HG03354 (cell line): ENCODE results near the gene VAV2.

Experiments
- ATAC-seq: cut with Tn5 transposase; IDR thresholded peaks from one replicate; pipeline ENCODE4 v1.9.1; 2021; ENCODE audit warnings: mild to moderate bottlenecking; ENCODE audit not compliant: unreplicated experiment, poor library complexity, severe bottlenecking

The VAV2 gene

DNA sequence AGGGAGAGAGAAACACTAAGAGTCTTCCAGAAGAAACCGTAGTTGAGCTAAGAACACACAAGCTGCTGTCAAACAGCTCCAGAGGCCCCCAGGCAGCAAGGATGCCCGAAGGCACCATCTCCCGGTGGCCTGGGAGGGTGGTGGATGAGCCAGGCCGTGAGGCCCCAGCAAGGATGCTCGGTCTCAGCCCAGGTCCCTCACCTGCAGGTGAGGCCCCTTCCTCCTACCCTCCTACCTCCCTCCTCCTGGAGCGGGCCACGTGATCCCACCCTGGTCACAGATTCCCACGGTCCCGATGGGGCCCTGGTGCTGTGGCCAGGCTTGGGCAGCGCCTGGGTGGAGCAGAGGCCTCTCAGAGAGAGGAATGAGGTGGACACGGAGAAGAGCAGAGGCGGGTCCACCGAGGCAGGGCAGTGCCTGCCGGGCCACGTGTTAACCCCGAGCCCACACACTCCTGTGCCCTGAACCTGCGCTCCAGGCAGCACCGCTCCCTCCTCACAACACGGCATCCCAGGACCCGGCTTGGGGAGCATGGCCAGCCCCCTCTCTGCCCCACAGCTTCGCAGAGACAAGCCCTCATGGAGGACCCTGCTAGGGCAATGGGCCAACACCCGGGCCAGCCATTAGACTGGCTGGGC, 158.6 kb downstream of the VAV2 start:
- ATAC-seq, result no peak

DNA sequence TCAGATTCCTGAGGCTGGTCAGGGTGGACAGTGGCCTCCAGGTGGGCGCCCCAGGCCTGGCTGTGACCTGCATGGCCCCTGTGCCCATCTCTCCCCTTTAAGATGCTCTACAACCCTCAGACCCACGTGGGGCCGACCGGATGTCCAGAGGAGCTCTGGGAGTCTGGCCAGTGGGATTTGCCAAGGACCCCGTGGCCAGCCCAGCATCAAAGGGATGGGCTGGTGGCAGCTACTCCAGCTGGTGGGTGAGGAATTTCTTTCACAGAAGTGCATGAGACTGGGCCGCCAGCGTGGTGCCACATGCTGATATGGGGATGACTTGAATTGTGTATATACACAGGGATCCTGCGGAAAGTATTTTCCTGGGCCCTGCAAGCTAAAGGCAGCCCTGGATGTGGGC, 159.2 kb downstream of the VAV2 start:
- ATAC-seq, result no peak

DNA sequence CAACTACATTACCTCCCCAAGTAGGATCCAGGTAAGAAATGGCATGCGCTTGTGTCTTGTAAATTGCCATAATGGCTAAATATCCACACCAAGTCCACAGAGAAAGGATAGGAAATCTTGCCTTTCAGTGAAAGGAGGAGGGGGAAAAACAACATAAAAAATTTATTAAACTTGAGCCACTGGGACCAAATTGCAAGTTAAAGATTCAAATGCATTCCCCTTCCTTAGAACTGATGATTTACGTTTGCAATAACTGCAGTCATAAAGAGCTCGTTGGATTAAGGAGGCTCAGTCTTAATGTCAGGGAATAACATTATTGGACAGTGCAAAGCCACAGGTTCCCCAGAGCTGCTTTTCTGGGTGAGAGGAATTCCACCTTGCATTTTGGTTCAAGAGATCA, 161.4 kb downstream of the VAV2 start:
- no peak for ATAC-seq

DNA sequence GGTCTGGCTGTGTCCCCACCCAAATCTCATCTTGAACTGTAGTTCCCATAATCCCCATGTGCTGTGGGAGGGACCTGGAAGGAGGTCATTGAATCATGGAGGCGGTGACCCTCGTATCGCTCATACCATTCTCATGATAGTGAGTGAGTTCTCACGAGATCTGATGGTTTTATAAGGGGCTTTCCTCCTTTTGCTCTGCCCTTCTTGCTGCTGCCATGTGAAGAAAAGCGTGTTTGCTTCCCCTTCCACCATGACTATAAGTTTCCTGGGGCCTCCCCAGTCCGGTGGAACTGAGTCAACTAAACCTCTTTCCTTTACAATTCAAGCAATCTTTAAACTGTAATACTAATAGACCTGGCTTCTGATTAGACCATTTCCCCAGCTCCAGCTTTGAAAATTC, 161.8 kb downstream of the VAV2 start:
- ATAC-seq, result no peak

DNA sequence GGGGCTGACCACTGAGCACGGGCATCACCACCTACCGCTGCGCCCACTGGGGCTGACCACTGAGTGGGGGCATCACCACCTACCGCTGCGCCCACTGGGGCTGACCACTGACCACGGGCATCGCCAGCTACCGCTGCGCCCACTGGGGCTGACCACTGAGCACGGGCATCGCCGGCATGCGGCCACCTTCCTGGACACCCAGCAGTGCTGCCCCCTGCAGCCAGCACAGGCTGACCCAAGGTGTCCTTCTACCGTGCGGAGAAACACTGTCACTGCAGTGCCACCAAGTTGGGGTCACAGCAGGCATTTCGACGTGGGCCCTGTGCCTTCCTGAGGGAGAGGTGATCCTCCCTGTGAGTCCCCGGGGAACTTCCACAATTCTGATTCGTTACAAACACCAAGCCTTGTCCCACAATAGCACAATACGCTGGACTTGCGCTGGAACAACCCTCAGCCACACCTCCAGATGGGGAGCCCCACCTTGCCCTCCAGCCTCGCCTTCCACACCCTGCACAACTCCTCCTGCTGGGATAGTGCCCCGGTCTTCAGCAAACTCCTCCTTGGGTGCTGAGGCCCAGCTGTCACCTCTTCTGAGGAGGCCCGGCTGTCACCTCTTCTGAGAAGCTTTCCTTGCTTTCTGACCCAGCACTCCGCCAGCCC, 163.7 kb downstream of the VAV2 start:
- no peak for ATAC-seq

DNA sequence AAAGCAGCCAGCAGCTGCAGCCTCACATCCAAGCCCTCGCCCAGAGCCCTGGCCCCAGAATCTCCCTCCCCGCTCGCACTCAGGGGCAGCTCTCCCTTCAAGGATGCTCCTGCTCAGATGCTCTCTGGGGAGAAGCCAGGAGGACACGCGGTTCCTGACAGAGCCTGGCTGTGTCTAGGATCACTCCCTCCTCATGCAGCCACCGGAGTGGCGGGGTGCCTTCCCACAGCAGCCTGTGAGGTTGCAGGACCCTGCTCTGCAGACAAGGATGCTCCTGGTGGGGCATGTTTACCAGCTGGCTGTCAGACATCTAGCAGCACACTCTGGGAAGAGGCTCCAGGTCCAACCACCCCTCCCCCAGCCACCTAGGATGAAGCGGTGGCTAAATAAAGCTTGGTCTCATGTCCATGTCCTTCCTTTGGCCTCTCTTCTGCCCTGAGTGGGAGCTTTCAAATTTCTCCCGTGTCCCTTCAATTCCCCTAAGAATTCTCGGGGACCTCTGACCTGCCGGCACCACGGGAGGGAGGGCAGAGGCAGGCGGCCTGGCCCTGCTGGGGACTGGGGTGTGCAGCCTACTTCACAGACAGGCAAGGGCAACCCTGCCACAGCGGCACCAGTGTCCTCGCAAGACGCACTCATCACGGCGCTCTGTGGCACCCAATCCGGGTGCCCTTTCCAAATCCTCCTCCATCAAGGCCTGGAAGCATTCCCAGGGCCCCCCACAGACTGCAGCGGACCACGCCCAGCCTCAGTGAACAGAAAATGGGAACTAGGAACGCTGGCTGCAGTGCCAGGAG, 165.6 kb downstream of the VAV2 start:
- no peak for ATAC-seq

DNA sequence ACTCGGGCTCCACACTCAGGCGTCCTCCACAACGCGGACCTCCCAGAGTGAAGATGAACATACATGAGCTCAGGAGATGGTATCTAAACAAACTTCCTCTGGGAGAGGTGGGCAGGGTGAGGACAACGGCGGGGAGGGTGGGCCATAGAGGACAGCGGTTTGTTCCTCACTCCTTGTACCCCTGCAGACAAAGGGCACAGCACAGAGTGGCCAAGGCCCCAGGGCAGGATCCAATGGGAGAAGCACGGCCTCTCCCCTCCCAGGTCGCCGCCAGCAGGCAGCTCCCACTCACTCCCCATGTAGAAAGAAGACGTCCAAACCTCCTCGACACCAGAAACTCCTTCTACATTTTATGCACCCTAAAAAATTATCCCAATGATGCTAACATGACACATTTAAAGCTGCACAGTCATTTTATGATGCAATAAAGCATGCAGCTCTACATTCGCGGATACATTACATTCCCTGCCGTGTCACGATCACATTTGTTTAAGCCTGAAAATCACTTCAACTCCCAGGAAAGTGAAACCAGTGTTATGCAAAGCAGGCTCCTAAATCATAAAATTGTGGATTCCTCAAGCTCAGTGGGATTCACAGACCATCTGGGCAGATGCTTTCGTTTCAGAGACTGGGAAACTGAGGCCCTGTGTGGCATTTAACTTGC, 166.4 kb downstream of the VAV2 start:
- no peak for ATAC-seq

DNA sequence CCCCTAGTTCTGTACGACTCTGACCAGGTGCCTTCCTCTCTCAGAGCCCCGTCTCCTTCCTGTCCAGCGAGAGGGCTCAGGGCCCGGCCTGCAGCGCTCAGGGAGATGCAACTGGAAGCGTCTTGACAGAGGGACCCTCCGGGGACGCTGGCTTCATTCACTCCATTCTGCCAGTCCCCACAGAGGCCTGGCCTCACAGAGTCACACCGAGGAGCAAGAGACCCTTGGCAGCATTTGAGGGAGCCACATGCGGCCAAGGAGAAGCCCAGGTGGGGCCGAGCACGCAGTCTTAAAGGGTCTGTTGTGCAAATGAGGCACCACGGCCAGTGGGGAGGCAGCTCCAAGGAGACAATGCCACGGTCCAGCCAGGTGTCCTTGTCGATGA, 167.3 kb downstream of the VAV2 start:
- ATAC-seq, result no peak

DNA sequence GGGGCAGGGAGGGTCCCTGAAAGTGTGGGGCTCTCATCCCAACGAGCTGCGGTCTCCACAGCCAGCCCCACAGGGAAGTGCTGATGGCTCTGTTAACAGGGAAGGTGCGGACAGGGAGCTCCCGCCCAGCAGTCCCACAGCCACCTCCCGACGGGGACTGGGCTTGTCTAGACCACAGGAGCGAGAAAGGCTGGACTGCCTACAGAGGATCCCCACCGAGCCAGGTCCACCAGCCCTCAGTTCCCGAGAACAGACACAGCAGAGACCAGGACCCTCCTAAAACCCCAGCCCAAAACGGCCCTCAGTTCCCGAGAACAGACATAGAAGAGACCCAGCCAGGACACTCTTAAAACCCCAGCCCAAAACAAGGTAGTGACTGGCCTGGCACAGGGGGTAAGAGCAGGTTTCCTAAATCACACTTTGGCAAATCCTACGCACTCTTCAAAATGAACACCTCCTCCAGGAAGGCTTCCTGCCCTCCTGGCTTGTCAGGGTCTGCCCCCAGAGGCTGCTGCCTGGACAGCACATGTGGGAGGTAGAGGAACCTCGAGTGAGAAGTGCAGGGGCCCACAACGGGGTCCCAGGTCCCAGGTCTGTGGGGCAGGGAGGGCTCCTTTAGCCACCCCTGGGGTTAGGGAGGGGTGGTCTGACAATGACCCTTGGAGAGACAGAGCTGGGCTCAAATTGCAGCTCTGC, 167.9 kb downstream of the VAV2 start:
- no peak for ATAC-seq

DNA sequence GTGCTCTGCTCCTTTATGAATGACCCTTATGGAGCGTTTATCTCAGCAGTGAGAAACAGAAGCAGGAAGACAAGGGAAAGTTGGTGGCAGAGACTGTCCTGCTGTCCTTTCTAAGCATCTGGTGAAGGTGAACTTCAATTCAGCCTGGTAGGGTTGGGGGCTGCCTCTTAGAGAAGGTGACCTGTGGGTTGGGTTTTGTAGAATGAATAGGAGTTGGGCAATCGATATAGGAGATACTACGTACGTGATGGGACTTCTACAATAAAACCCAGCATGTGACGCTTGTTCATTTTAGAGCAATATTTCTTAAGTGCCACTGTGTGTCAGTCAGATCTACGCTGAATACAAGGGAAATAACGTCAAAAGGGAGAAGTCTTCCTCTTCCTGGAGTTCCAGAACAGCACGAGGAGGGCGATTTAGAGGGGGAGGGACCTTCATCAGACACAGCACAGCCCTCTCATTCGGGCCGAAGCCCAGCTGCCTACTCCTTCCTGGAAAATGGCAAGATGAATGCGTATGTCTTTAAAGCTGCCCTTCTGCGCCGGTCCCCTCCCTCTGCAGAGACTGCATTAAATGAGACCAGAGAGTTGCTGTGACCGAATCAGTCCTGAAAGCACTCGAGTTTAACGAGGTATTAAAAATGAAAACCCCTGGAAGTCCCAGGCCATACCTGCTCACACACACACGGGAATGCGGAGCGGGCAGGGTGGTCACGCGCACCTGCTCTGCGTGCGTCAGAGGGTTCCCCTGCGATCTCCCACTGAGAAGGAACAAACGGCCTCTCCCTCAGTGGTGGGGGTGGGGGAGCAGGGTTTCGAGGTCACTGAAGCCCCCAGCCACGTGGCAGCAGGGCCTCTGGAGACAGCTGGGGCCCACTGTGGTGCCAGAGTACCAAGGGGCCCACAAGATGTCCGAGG, 168.7 kb downstream of the VAV2 start:
- no peak for ATAC-seq

DNA sequence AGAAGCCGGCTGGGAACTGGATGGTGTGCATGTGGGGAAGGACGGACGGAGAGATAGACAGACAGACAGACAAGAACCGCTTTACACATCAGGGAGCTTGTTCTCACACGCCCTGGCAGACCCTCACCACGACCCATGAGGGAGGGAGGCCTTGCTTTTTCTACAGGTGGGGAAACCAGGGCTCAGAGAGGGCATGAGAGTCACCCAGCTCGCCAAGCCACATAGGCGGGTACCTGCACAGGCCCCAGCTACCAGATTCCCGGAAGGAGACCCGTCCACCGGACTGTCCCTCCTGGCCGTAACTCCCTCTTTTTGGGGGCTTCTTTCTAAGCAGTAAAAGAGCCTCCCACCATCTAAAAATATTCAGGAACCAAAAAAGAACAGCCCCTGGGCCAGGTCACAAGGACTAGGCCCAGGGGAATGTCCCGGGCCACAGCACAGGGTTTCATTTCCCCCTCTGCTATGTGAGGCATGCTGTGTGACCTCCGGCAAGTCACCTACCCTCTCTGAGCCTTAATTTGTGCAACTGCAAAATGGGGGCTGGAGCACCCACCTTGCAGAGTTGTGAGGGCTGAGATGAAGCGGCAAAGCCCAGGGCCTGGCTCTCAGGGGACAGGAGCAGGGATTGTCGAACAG, 169.6 kb downstream of the VAV2 start:
- peak; percentile 50 for ATAC-seq

DNA sequence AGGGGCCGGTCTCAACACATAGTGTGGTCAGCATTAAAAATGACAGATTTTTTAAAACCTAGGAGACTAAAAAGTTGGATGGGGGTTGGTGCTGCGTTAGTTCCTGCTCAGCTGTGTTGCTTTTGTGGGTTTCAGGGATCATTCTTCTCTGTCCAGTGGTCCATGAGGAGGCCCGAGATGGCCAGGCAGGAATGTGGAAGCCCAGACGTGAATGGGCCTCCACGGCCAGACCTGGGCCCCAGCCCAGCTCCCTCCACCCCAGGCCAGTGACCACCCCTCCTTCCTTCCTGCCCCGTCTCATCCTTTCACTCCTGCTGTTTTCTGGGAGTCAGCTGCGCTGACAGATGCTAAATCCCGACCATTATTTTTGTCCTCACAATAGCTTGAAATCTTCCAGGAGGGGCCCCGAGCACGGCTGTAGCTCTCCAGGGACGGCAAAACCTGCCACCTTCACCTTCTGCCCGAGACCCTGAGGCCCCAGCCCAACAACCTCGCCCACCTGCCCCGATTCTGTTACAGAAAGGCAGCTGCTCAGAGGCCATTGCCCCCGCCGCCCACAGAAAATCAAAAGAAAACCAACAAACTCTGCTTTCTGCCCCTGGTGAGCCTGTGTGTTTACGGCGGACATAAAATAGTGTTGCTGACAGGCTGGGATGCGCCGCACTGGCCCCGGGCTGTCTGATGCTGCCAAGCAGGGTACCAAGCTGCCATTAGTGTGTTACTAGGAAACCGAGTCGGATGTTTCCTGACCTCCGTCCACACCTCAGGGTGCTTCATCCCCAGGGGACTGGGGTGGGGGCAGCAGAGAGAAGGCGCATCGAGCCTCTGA, 170.3 kb downstream of the VAV2 start:
- peak; percentile 45 for ATAC-seq

DNA sequence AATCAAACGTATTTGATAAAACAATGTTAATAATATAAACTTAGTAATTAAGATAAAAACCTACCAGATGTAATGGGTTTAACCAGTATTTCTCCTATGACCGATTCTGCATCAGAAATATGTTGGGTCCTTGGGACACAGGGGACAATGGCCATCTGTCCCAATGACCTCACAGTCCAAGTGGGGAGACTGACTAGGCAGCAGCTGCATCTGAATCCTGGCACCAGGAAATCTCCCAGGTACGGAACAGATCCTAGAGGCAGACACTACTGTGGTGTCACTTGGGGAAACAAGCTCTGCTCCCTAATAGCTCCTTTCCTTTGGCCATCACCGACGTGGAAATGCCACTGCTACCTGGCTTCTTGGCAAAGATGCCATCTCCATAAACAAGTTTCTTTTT, 172.2 kb downstream of the VAV2 start:
- no peak for ATAC-seq

DNA sequence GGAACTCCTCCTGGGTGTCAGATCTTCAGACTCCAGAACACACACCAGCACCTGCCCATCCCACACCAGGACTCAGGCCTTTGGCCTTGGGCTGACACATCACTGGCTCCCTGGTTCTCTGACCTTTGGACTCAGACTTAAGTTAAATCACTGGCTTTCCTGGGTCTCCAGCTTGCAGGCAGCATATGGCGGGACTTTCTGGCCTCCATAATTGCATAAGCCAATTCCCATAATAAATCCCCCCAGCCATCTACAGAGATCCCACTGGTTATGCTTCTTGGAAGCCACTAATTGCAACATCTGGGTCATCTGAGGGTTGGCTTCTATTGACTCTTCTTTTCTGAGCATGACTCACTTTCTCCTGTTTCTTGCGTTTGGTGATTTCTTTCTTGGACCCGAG, 173.7 kb downstream of the VAV2 start:
- ATAC-seq, result no peak

DNA sequence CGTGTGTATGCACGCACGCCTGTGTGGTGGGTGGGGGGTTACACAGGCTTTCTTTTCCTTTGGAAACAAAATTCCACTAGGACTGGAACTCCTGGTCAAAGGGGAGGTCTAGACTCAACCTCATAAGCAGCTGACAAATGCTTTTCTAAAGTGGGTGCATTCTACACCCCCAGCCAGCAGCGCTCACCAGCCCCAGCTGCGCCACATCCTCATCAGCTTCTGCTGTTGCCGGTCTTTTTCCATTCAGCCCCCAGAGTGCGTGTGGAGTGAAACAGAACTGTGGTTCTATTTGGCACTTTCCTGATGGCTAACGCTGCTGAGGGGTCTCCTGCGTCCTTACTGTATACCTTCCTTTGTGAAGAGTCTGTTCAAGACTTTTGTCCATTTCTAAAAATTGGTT, 176.3 kb downstream of the VAV2 start:
- no peak for ATAC-seq

DNA sequence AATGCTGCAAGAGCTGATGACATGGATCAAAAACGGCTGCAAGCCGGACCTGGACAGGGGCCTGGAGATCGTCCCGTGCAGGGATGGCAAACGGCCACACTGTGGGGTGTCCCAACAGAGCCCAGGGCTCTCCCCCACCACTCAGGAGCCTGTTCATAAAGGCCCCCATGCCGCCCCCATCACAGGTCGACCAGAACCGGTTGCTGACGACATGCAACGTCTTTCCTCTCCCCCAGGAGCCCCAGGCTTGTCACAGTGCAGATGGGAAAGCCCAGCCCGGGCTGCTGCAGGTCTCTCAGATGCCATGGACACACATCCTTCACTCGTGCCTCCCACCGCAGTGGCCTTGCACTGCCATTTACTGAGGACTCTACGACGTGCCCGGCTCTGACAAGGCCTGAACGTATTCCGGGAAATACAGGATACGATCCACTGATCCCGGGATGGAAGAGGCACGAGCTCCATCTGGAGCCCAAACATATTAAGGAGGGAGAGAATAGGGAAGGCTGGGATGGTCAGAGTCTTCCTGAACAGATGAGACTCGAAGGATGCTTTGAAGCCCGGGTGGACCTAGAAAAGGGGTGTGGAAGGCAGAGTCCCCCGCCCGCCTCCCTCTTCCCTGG, 177.4 kb downstream of the VAV2 start:
- ATAC-seq, result no peak
